ENCODE data around the gene SHROOM3. TPM values are rescaled to one million over a fixed set of nuclear protein-coding genes. Genes with fewer than 3 reads are reported as not detected.

SHROOM3 gene
- total and polyA plus RNA-seq, 2 donors (not counting 3 experiments of a cell fraction or from before 2014, with no cell fraction given): 2.7 to 6.7 TPM

GRCh38 chr4:76694056-76694455 is 259.0 kb downstream of the SHROOM3 start:
- no peak overlapping the region for H3K4me3 ChIP-seq (replicated peaks in 1 of 3; ENCODE audit: insufficient read depth in 1 of 3, low read depth in 1 of 3, low read length in 3 of 3)
- H3K36me3 ChIP-seq (ENCODE audit: control insufficient read depth in 2 of 2, extremely low read depth in 1 of 2, insufficient read depth in 2 of 2, low read length in 2 of 2): no peaks in the 10 kb centered on the region
- ChIA-PET CTCF (no interaction called here), POLR2A (interaction anchor here (0.6 kb wide), 1 partner anchor 51 kb away, joined by 3 read pairs; no protein-coding TSS in a partner anchor)
- no TSS peak for BruUV-seq (replicated peaks)
- no peak for FAIRE-seq
- H3K27ac ChIP-seq (ENCODE audit: insufficient read depth, low read depth, low read length): no peak overlapping the region
- no peaks in the 10 kb centered on the region for H3K9me1 ChIP-seq (replicated peaks; ENCODE audit: control insufficient read depth, extremely low read depth, insufficient read depth, low read length)
- peaks cover 6% of the 10 kb centered on the region for H3K79me2 ChIP-seq (ENCODE audit: control insufficient read depth, insufficient read depth, low read length)
- dilution Hi-C loops (cut with MboI; ENCODE audit: extremely low pct_ligation_motif_present, low sequenced_read_pairs): no loop called here
- H2AFZ ChIP-seq (ENCODE audit: low read depth, low read length): no peak overlapping the region
- no peak for DNase-seq (ENCODE audit: low read depth, low spot score)
- intact Hi-C loops (cut with micrococcal nuclease): no loop called here
- no peaks in the 10 kb centered on the region for H3K9me3 ChIP-seq (replicated peaks; ENCODE audit: control insufficient read depth, insufficient read depth, low read length)
- H4K20me1 ChIP-seq (replicated peaks; ENCODE audit: control insufficient read depth, extremely low read depth, insufficient read depth, low read length): no peaks in the 10 kb centered on the region
- H3K4me2 ChIP-seq (ENCODE audit: insufficient read depth, low read length): no peak overlapping the region
- no peaks in the 10 kb centered on the region for H3K27me3 ChIP-seq (ENCODE audit: control insufficient read depth in 2 of 2, insufficient read depth in 2 of 2, low read length in 2 of 2)
- no peak overlapping the region for H3K9ac ChIP-seq (replicated peaks; ENCODE audit: extremely low read depth, insufficient read depth, low read length)
- no peak for TF ChIP-seq CTCF (IDR thresholded peaks at IDR 0.05; ENCODE audit: extremely low read depth in 1 of 2, insufficient read depth in 1 of 2, low read depth in 1 of 2, low read length in 2 of 2)
- TF ChIP-seq FOS (IDR thresholded peaks at IDR 0.05; ENCODE audit: borderline replicate concordance, insufficient read depth, low read length): no peak
- H3K4me1 ChIP-seq (ENCODE audit: control insufficient read depth, extremely low read depth, insufficient read depth, low read length): peaks cover 13% of the 10 kb centered on the region

GRCh38 chr4:76696109-76696508 is 261.1 kb downstream of the SHROOM3 start:
- Histone ChIP-seq H3K27me3 (ENCODE audit: control insufficient read depth in 2 of 2, insufficient read depth in 2 of 2, low read length in 2 of 2) (no peaks in the 10 kb centered on the region), H3K9me1 (replicated peaks; ENCODE audit: control insufficient read depth, extremely low read depth, insufficient read depth, low read length) (no peaks in the 10 kb centered on the region), H3K79me2 (ENCODE audit: control insufficient read depth, insufficient read depth, low read length) (peaks cover 3% of the 10 kb centered on the region), H3K4me2 (ENCODE audit: insufficient read depth, low read length) (no peak overlapping the region), H4K20me1 (replicated peaks; ENCODE audit: control insufficient read depth, extremely low read depth, insufficient read depth, low read length) (no peaks in the 10 kb centered on the region), H2AFZ (ENCODE audit: low read depth, low read length) (no peak overlapping the region), H3K9me3 (replicated peaks; ENCODE audit: control insufficient read depth, insufficient read depth, low read length) (no peaks in the 10 kb centered on the region), H3K36me3 (ENCODE audit: control insufficient read depth in 2 of 2, extremely low read depth in 1 of 2, insufficient read depth in 2 of 2, low read length in 2 of 2) (no peaks in the 10 kb centered on the region), H3K4me3 (replicated peaks in 1 of 3; ENCODE audit: insufficient read depth in 1 of 3, low read depth in 1 of 3, low read length in 3 of 3) (no peak overlapping the region), H3K9ac (replicated peaks; ENCODE audit: extremely low read depth, insufficient read depth, low read length) (no peak overlapping the region), H3K27ac (ENCODE audit: insufficient read depth, low read depth, low read length) (no peak overlapping the region), H3K4me1 (ENCODE audit: control insufficient read depth, extremely low read depth, insufficient read depth, low read length) (no peaks in the 10 kb centered on the region)
- ChIA-PET CTCF (interaction anchor here (1.0 kb wide), 1 partner anchor 22 kb away, joined by 3 read pairs; no protein-coding TSS in a partner anchor), POLR2A (no interaction called here)
- intact Hi-C loops (cut with micrococcal nuclease) (no loop called here), dilution Hi-C loops (cut with MboI; ENCODE audit: extremely low pct_ligation_motif_present, low sequenced_read_pairs) (no loop called here)
- BruUV-seq (replicated peaks): no TSS peak
- DNase-seq (ENCODE audit: low read depth, low spot score): no peak
- TF ChIP-seq CTCF (IDR thresholded peaks at IDR 0.05; ENCODE audit: extremely low read depth in 1 of 2, insufficient read depth in 1 of 2, low read depth in 1 of 2, low read length in 2 of 2) (no peak), POLR2A (IDR thresholded peaks at IDR 0.05; ENCODE audit: low read depth, low read length) (no peak), FOS (IDR thresholded peaks at IDR 0.05; ENCODE audit: borderline replicate concordance, insufficient read depth, low read length) (no peak)
- no peak for FAIRE-seq

Data from endothelial cell of umbilical vein (primary cell).